ENCODE data around the gene CCDC87. TPM values are rescaled to one million over a fixed set of nuclear protein-coding genes. Genes with fewer than 3 reads are reported as not detected.

Gene CCDC87
- total RNA-seq, 4 donors from 2014 or later, result 0.11 to 0.42 (median 0.25) TPM

GRCh38 chr11:66579017-66579606, 13.8 kb downstream of the CCDC87 start:
- TF ChIP-seq CTCF (IDR thresholded peaks at IDR 0.05) (peak in 1 of 3 donors; percentile 53), POLR2A (IDR thresholded peaks at IDR 0.05) (no peak)
- 20% methylated on average over 23 to 25 of the region's 25 CpGs for WGBS, 2 donors
- no peak overlapping the region for H3K4me3 ChIP-seq (ENCODE audit: low read depth, poor library complexity, severe bottlenecking)
- peak; percentile 37 to 96 for DNase-seq (ENCODE audit: low spot score in 2 of 2)
- intact Hi-C loops (cut with DNase I; ENCODE audit: low total_unique reads), result no loop called here

GRCh38 chr11:66570850-66571180, 22.0 kb downstream of the CCDC87 start:
- 72 to 80% methylated on average over 2 of the region's 2 CpGs for WGBS, 2 donors
- no peak overlapping the region for H3K4me3 ChIP-seq (ENCODE audit: low read depth, poor library complexity, severe bottlenecking)
- TF ChIP-seq POLR2A (IDR thresholded peaks at IDR 0.05), result no peak
- no peak for TF ChIP-seq CTCF (IDR thresholded peaks at IDR 0.05)
- DNase-seq (ENCODE audit: low spot score in 2 of 2), result no peak
- intact Hi-C loops (cut with DNase I; ENCODE audit: low total_unique reads), result no loop called here

- DNase-seq (ENCODE audit: low spot score in 2 of 2), result no peak
- H3K4me3 ChIP-seq (ENCODE audit: low read depth, poor library complexity, severe bottlenecking), result no peak overlapping the region
- 68 to 72% methylated on average over 5 of the region's 5 CpGs for WGBS, 2 donors
- intact Hi-C loops (cut with DNase I; ENCODE audit: low total_unique reads), result no loop called here
- TF ChIP-seq POLR2A (IDR thresholded peaks at IDR 0.05), result no peak
- no peak for TF ChIP-seq CTCF (IDR thresholded peaks at IDR 0.05)
Measured at GRCh38 chr11:66570079-66570849, 22.6 kb downstream of the CCDC87 start.

- 80 to 86% methylated on average over 7 of the region's 7 CpGs for WGBS, 2 donors
Measured at GRCh38 chr11:66569076-66569475, 23.8 kb downstream of the CCDC87 start.

GRCh38 chr11:66568124-66568916, 24.5 kb downstream of the CCDC87 start, which contains the start of gene CTSF:
TSS of gene CTSF (minus strand) at chr11:66568606. CDS start at chr11:66568486, 120 bp downstream.
- intact Hi-C loops (cut with DNase I; ENCODE audit: low total_unique reads), result no loop called here
- TF ChIP-seq CTCF (IDR thresholded peaks at IDR 0.05) (no peak), POLR2A (IDR thresholded peaks at IDR 0.05) (no peak)
- 2 to 4% methylated on average over 46 to 49 of the region's 77 CpGs for WGBS, 2 donors

More at GRCh38 chr11:66569076-66569475, 23.8 kb downstream of the CCDC87 start:
- intact Hi-C loops (cut with DNase I; ENCODE audit: low total_unique reads), result no loop called here
- H3K4me3 ChIP-seq (ENCODE audit: low read depth, poor library complexity, severe bottlenecking), result no peak overlapping the region
- TF ChIP-seq CTCF (IDR thresholded peaks at IDR 0.05), result no peak
- no peak for TF ChIP-seq POLR2A (IDR thresholded peaks at IDR 0.05)
- DNase-seq (ENCODE audit: low spot score in 2 of 2), result no peak

More at GRCh38 chr11:66568124-66568916, 24.5 kb downstream of the CCDC87 start, which contains the start of gene CTSF:
- peak within 1 kb of the TSS; percentile 47 for H3K4me3 ChIP-seq (ENCODE audit: low read depth, poor library complexity, severe bottlenecking)
- peak; percentile 87 to 96 for DNase-seq (ENCODE audit: low spot score in 2 of 2)

Data from lower leg skin (tissue), 4 donors.